WTC11 (cell line): ENCODE data around the gene CDC45. TPM values are rescaled to one million over a fixed set of nuclear protein-coding genes. Genes with fewer than 3 reads are reported as not detected.

ENCODE experiments used
- ATAC-seq: fragments of 200-7000 bp; cut with Tn5 transposase; 2 replicates; pipeline ENCODE4 v1.10.0; 2021; ENCODE audit warnings: mild to moderate bottlenecking, moderate library complexity
- CTCF ChIA-PET: fragments of 300-600 bp; sonication (Branson Sonifier 250); formaldehyde crosslinking; loops from one replicate; lab custom pipeline; 2021; ENCODE audit warnings: antibody characterized with exemption; lab: Charles Lee
- POLR2A ChIA-PET: fragments of 350-600 bp; sonication (Branson Sonifier 250); formaldehyde crosslinking; loops from one replicate; lab custom pipeline; 2021; ENCODE audit warnings: antibody characterized with exemption; lab: Charles Lee
- DNase-seq: peaks from one replicate; pipeline ENCODE4 v3.0.0; 2021; ENCODE audit warnings: low spot score
- H3K27ac Mint-ChIP-seq: 2 replicates; pipeline ENCODE4 v1.8.0; 2021; ENCODE audit warnings: mixed read lengths
- H3K27me3 Mint-ChIP-seq: 2 replicates; pipeline ENCODE4 v1.8.0; 2021; ENCODE audit warnings: low read depth, mild to moderate bottlenecking, moderate library complexity, mixed read lengths
- H3K36me3 Mint-ChIP-seq: 2 replicates; pipeline ENCODE4 v1.8.0; 2021; ENCODE audit warnings: mixed read lengths
- H3K4me1 Mint-ChIP-seq: 2 replicates; pipeline ENCODE4 v1.8.0; 2022; ENCODE audit warnings: mixed read lengths
- H3K4me3 Mint-ChIP-seq: 2 replicates; pipeline ENCODE4 v1.8.0; 2021; ENCODE audit warnings: mild to moderate bottlenecking, moderate library complexity, mixed read lengths
- H3K9me3 Mint-ChIP-seq: 2 replicates; pipeline ENCODE4 v1.8.0; 2021; ENCODE audit warnings: mixed read lengths
- ATF2 ChIP-seq: sonication (generic); formaldehyde crosslinking; IDR thresholded peaks from 2 replicates; pipeline ENCODE4 v1.8.1; 2022; ENCODE audit warnings: low read depth, missing genetic modification reagents, borderline replicate concordance
- ATF6 ChIP-seq: sonication (generic); formaldehyde crosslinking; IDR thresholded peaks from 2 replicates; pipeline ENCODE4 v1.8.1; 2023; ENCODE audit warnings: mild to moderate bottlenecking, missing genetic modification reagents
- CDX4 ChIP-seq: fragments of 250-450 bp; sonication (Bioruptor Pico); IDR thresholded peaks from 2 replicates; pipeline ENCODE4 v1.9.0; 2021; ENCODE audit warnings: moderate library complexity, mild to moderate bottlenecking, inconsistent platforms, borderline replicate concordance
- CTCF ChIP-seq: fragments of 200-600 bp; IDR thresholded peaks from 2 replicates; pipeline ENCODE4 v1.8.0; 2022; ENCODE audit warnings: antibody characterized with exemption
- E2F1 ChIP-seq: sonication (generic); formaldehyde crosslinking; IDR thresholded peaks from 2 replicates; pipeline ENCODE4 v1.8.0; 2022; ENCODE audit warnings: mild to moderate bottlenecking, missing genetic modification reagents
- EMX1 ChIP-seq: fragments of 250-450 bp; sonication (Bioruptor Pico); IDR thresholded peaks from 2 replicates; pipeline ENCODE4 v1.8.0; 2021; ENCODE audit warnings: mild to moderate bottlenecking
- GRHL2 ChIP-seq: fragments of 250-450 bp; sonication (Bioruptor Pico); IDR thresholded peaks from 2 replicates; pipeline ENCODE4 v1.8.0; 2022; ENCODE audit warnings: mild to moderate bottlenecking, moderate library complexity; ENCODE audit not compliant: insufficient replicate concordance, severe bottlenecking
- GTF2I ChIP-seq: fragments of 250-450 bp; sonication (Bioruptor Pico); conservative IDR thresholded peaks from 2 replicates; pipeline ENCODE4 v1.4.0; 2021; ENCODE audit warnings: mild to moderate bottlenecking
- KAT7 ChIP-seq: sonication (generic); formaldehyde crosslinking; IDR thresholded peaks from 2 replicates; pipeline ENCODE4 v1.8.1; 2023; ENCODE audit warnings: missing genetic modification reagents, mild to moderate bottlenecking, borderline replicate concordance
- MLX ChIP-seq: sonication (generic); formaldehyde crosslinking; IDR thresholded peaks from 2 replicates; pipeline ENCODE4 v1.8.1; 2023; ENCODE audit warnings: mild to moderate bottlenecking, missing genetic modification reagents, moderate library complexity
- NFYB ChIP-seq: sonication (generic); formaldehyde crosslinking; conservative IDR thresholded peaks from 2 replicates; pipeline ENCODE4 v1.8.0; 2022; ENCODE audit warnings: low read depth, missing genetic modification reagents
- NR1H2 ChIP-seq: sonication (generic); formaldehyde crosslinking; IDR thresholded peaks from 2 replicates; pipeline ENCODE4 v1.9.0; 2021; ENCODE audit warnings: mild to moderate bottlenecking, moderate library complexity, missing genetic modification reagents
- NR3C1 ChIP-seq: sonication (generic); formaldehyde crosslinking; conservative IDR thresholded peaks from 2 replicates; pipeline ENCODE4 v1.8.1; 2023; ENCODE audit warnings: low read depth, mild to moderate bottlenecking, missing genetic modification reagents
- PREB ChIP-seq: sonication (generic); formaldehyde crosslinking; IDR thresholded peaks from 2 replicates; pipeline ENCODE4 v1.8.1; 2022; ENCODE audit warnings: mild to moderate bottlenecking, missing genetic modification reagents, moderate library complexity, borderline replicate concordance
- SMAD3 ChIP-seq: sonication (generic); formaldehyde crosslinking; IDR thresholded peaks from 2 replicates; pipeline ENCODE4 v1.8.0; 2022; ENCODE audit warnings: missing genetic modification reagents, mild to moderate bottlenecking, borderline replicate concordance
- TEAD1 ChIP-seq: sonication (generic); formaldehyde crosslinking; IDR thresholded peaks from 2 replicates; pipeline ENCODE4 v1.8.0; 2022; ENCODE audit warnings: mild to moderate bottlenecking, missing genetic modification reagents
- TEAD4 ChIP-seq: sonication (generic); formaldehyde crosslinking; IDR thresholded peaks from 2 replicates; pipeline ENCODE4 v1.8.0; 2022; ENCODE audit warnings: mild to moderate bottlenecking, missing genetic modification reagents
- ZBTB43 ChIP-seq: sonication (generic); formaldehyde crosslinking; IDR thresholded peaks from 2 replicates; pipeline ENCODE4 v1.8.1; 2023; ENCODE audit warnings: mild to moderate bottlenecking, missing genetic modification reagents
- ZMAT4 ChIP-seq: fragments of 250-450 bp; sonication (Bioruptor Pico); IDR thresholded peaks from 2 replicates; pipeline ENCODE4 v1.9.0; 2021; ENCODE audit warnings: mild to moderate bottlenecking
- ZNF317 ChIP-seq: sonication (generic); formaldehyde crosslinking; IDR thresholded peaks from 2 replicates; pipeline ENCODE4 v1.8.1; 2023; ENCODE audit warnings: low read depth, mild to moderate bottlenecking, moderate library complexity, missing genetic modification reagents, borderline replicate concordance
- total RNA-seq: library from RNA; stranded (reverse); gene quantifications from 3 replicates; pipeline ENCODE4 v1.2.3, GENCODE V29; 2021

CDC45 gene
- total RNA-seq, 1 experiment from 2014 or later: 38.1 TPM

GRCh38 chr22:19550382-19550781 lies 70.7 kb downstream of the CDC45 start:
- ATAC-seq (no peak), DNase-seq (no peak)
- Mint-ChIP-seq H3K4me1 (peaks cover 11% of the 10 kb centered on the region), H3K27ac (no peak overlapping the region), H3K4me3 (no peak overlapping the region), H3K27me3 (no peaks in the 10 kb centered on the region; the same call in 1 of the 2 replicates), H3K9me3 (no peaks in the 10 kb centered on the region), H3K36me3 (no peaks in the 10 kb centered on the region)
- ChIA-PET CTCF (interaction anchor here (1.0 to 1.7 kb wide), 2 partner anchors 9 to 79 kb away, joined by 3 to 6 read pairs; no protein-coding TSS in a partner anchor), POLR2A (no interaction called here)
- TF ChIP-seq GRHL2 (CRISPR knock-in tag) (no peak), TEAD4 (no peak), NR1H2 (CRISPR knock-in tag) (no peak), ATF6 (CRISPR knock-in tag) (no peak)

- Mint-ChIP-seq H3K9me3 (no peaks in the 10 kb centered on the region), H3K27ac (no peak overlapping the region), H3K4me3 (no peak overlapping the region), H3K36me3 (no peaks in the 10 kb centered on the region), H3K27me3 (no peaks in the 10 kb centered on the region; the same call in 1 of the 2 replicates), H3K4me1 (peaks cover 11% of the 10 kb centered on the region)
- ATAC-seq (no peak), DNase-seq (no peak)
- CTCF ChIA-PET: interaction anchor here (1.2 kb wide), 1 partner anchor 79 kb away, joined by 3 read pairs; no protein-coding TSS in a partner anchor
- POLR2A ChIA-PET: no interaction called here
- TF ChIP-seq ZNF317 (CRISPR knock-in tag): no peak
- no peak for TF ChIP-seq CTCF
- TF ChIP-seq E2F1 (CRISPR knock-in tag): no peak
- TF ChIP-seq NR3C1 (CRISPR knock-in tag): no peak
- TF ChIP-seq MLX (CRISPR knock-in tag): no peak
- no peak for TF ChIP-seq GTF2I (CRISPR knock-in tag)
- TF ChIP-seq KAT7: no peak
- TF ChIP-seq SMAD3 (CRISPR knock-in tag): no peak
- TF ChIP-seq EMX1: no peak
- TF ChIP-seq ZMAT4 (CRISPR knock-in tag): no peak
- no peak for TF ChIP-seq PREB (CRISPR knock-in tag)
- no peak for TF ChIP-seq CDX4 (CRISPR knock-in tag)
- no peak for TF ChIP-seq NFYB (CRISPR knock-in tag)
- TF ChIP-seq TEAD1 (CRISPR knock-in tag): no peak
- TF ChIP-seq ATF2: no peak
- no peak for TF ChIP-seq ZBTB43
Measured at GRCh38 chr22:19553201-19553600, 73.5 kb downstream of the CDC45 start.
